H1 (cell line): ENCODE results near the gene LBP. TPM values are rescaled to one million over a fixed set of nuclear protein-coding genes. Genes with fewer than 3 reads are reported as not detected.

ENCODE experiments used
- CTCF ChIA-PET: fragments of 300-600 bp; sonication (Branson Sonifier 250); formaldehyde crosslinking; loops from one replicate; lab custom pipeline; 2021; ENCODE audit not compliant: partially characterized antibody; lab: Charles Lee
- POLR2A ChIA-PET: fragments of 300-600 bp; sonication (Branson Sonifier 250); formaldehyde crosslinking; loops from one replicate; lab custom pipeline; 2021; ENCODE audit warnings: inconsistent platforms; ENCODE audit not compliant: partially characterized antibody; lab: Charles Lee
- DNase-seq, 2 experiments: peaks; one replicate each; pipeline versions ENCODE4 v3.0.0 to v3.0.0-alpha.2; 2010 to 2022; ENCODE audit warnings: low spot score in 2 of 2, low read depth in 1 of 2, mixed read lengths in 1 of 2
- FAIRE-seq: peaks from 2 replicates; lab custom pipeline; 2011; peaks lifted over from hg19 to GRCh38; lab: Jason Lieb, UNC
- H2AFZ ChIP-seq: 2 replicates; pipeline ENCODE4 v1.8.1; 2012; ENCODE audit warnings: low read length, inconsistent platforms
- H2AK5ac ChIP-seq: 2 replicates; pipeline ENCODE4 v1.6.1; 2013; ENCODE audit warnings: low read depth, low read length
- H2BK120ac ChIP-seq: replicated peaks from 2 replicates; pipeline ENCODE3; 2013; ENCODE audit warnings: low read depth, low read length, inconsistent platforms
- H2BK12ac ChIP-seq: 2 replicates; pipeline ENCODE4 v1.6.1; 2013; ENCODE audit warnings: low read depth, low read length
- H2BK15ac ChIP-seq: 2 replicates; pipeline ENCODE4 v1.6.1; 2013; ENCODE audit warnings: low read length
- H2BK20ac ChIP-seq: 2 replicates; pipeline ENCODE4 v1.6.1; 2013; ENCODE audit warnings: low read length
- H2BK5ac ChIP-seq: 2 replicates; pipeline ENCODE4 v1.6.1; 2013; ENCODE audit warnings: low read depth, low read length
- H3K14ac ChIP-seq: 2 replicates; pipeline ENCODE4 v1.6.1; 2013; ENCODE audit warnings: inconsistent platforms; ENCODE audit not compliant: insufficient read length
- H3K18ac ChIP-seq: 2 replicates; pipeline ENCODE4 v1.6.1; 2013; ENCODE audit warnings: low read length; ENCODE audit errors: extremely low read depth
- H3K23ac ChIP-seq: 2 replicates; pipeline ENCODE4 v1.6.1; 2013; ENCODE audit warnings: inconsistent platforms; ENCODE audit not compliant: insufficient read length
- H3K23me2 ChIP-seq: 2 replicates; pipeline ENCODE4 v1.6.1; 2013; ENCODE audit warnings: low read depth, low read length
- H3K27ac ChIP-seq: 2 replicates; pipeline ENCODE4 v1.6.1; 2011; ENCODE audit warnings: low read depth, low read length, inconsistent platforms
- H3K27me3 ChIP-seq, 4 experiments: replicated peaks in 1 of 4; 1 replicate in 1 of 4; 2 replicates in 3 of 4; pipeline versions ENCODE4 v1.6.1 to v1.8.1; 2011 to 2013; ENCODE audit warnings: low read length in 3 of 4, mild to moderate bottlenecking in 3 of 4, inconsistent platforms in 2 of 4, mixed read lengths in 2 of 4, moderate library complexity in 1 of 4; ENCODE audit not compliant: control insufficient read depth in 3 of 4, insufficient read depth in 3 of 4; ENCODE audit errors: extremely low read depth in 1 of 4
- H3K36me3 ChIP-seq, 4 experiments: 2 replicates each; pipeline versions ENCODE4 v1.6.1 to v1.8.1; 2011 to 2013; ENCODE audit warnings: mild to moderate bottlenecking in 4 of 4, low read length in 3 of 4, moderate library complexity in 2 of 4, control low read depth in 1 of 4, inconsistent platforms in 1 of 4; ENCODE audit not compliant: insufficient read depth in 4 of 4, control insufficient read depth in 2 of 4
- H3K4ac ChIP-seq: replicated peaks from 2 replicates; pipeline ENCODE3; 2013; ENCODE audit warnings: low read length, low read depth, mixed read lengths, inconsistent platforms; ENCODE audit not compliant: insufficient read length
- H3K4me1 ChIP-seq, 4 experiments: replicated peaks in 1 of 4; 1 replicate in 1 of 4; 2 replicates in 3 of 4; pipeline versions ENCODE4 v1.6.1 to v1.8.1; 2011 to 2013; ENCODE audit warnings: low read length in 3 of 4, inconsistent platforms in 2 of 4, mixed read lengths in 1 of 4; ENCODE audit not compliant: insufficient read depth in 4 of 4, control insufficient read depth in 3 of 4
- H3K4me2 ChIP-seq, 2 experiments: 2 replicates each; pipeline versions ENCODE4 v1.6.1 to v1.8.1; 2011 to 2013; ENCODE audit warnings: low read depth in 2 of 2, low read length in 2 of 2, control low read depth in 1 of 2, inconsistent platforms in 1 of 2, mild to moderate bottlenecking in 1 of 2; ENCODE audit not compliant: insufficient read depth in 1 of 2
- H3K4me3 ChIP-seq, 4 experiments: fragments of 200-600, 300-600 bp in 1 of 4; sonication (generic), shearing (Covaris generic), sonication (Bioruptor Twin) in 1 of 4; 2 replicates each; pipeline versions ENCODE4 v1.5.1 to v1.8.1; 2011 to 2016; ENCODE audit warnings: low read length in 4 of 4, low read depth in 3 of 4, control low read depth in 2 of 4, inconsistent platforms in 2 of 4, mild to moderate bottlenecking in 2 of 4, mixed read lengths in 1 of 4, moderate library complexity in 1 of 4; ENCODE audit not compliant: insufficient read depth in 2 of 4; ENCODE audit errors: extremely low read depth in 1 of 4
- H3K56ac ChIP-seq: replicated peaks from 2 replicates; pipeline ENCODE3; 2013; ENCODE audit warnings: low read depth, mild to moderate bottlenecking, mixed read lengths, low read length, inconsistent platforms; ENCODE audit not compliant: insufficient read length
- H3K79me1 ChIP-seq: 2 replicates; pipeline ENCODE4 v1.6.1; 2013; ENCODE audit warnings: low read depth, low read length, control low read depth
- H3K79me2 ChIP-seq, 2 experiments: 2 replicates each; pipeline versions ENCODE4 v1.6.1 to v1.8.1; 2012 to 2013; ENCODE audit warnings: low read length in 2 of 2, mild to moderate bottlenecking in 2 of 2, inconsistent platforms in 1 of 2; ENCODE audit not compliant: insufficient read depth in 2 of 2, control insufficient read depth in 1 of 2
- H3K9ac ChIP-seq, 4 experiments: replicated peaks in 1 of 4; 1 replicate in 1 of 4; 2 replicates in 3 of 4; pipeline versions ENCODE4 v1.6.1 to v1.8.1; 2011 to 2013; ENCODE audit warnings: low read depth in 3 of 4, low read length in 3 of 4, control low read depth in 2 of 4, mild to moderate bottlenecking in 2 of 4, moderate library complexity in 2 of 4, inconsistent platforms in 1 of 4; ENCODE audit errors: extremely low read depth in 1 of 4
- H3K9me3 ChIP-seq, 2 experiments: 2 replicates each; pipeline versions ENCODE4 v1.6.1 to v1.8.1; 2012 to 2013; ENCODE audit warnings: mild to moderate bottlenecking in 2 of 2, moderate library complexity in 2 of 2, control low read depth in 1 of 2, inconsistent platforms in 1 of 2, low read depth in 1 of 2, low read length in 1 of 2, mixed read lengths in 1 of 2; ENCODE audit not compliant: insufficient read depth in 2 of 2
- H4K20me1 ChIP-seq, 2 experiments: replicated peaks in 1 of 2; 2 replicates each; pipeline versions ENCODE3 to v1.8.1; 2011 to 2013; ENCODE audit warnings: inconsistent platforms in 2 of 2, low read length in 2 of 2, mild to moderate bottlenecking in 1 of 2; ENCODE audit not compliant: insufficient read depth in 2 of 2, control insufficient read depth in 1 of 2
- H4K5ac ChIP-seq: 2 replicates; pipeline ENCODE4 v1.6.1; 2013; ENCODE audit warnings: low read length, low read depth, mixed read lengths, inconsistent platforms; ENCODE audit not compliant: insufficient read length
- H4K8ac ChIP-seq: 2 replicates; pipeline ENCODE4 v1.8.0; 2013; ENCODE audit warnings: mild to moderate bottlenecking, moderate library complexity, low read length, inconsistent platforms; ENCODE audit not compliant: insufficient read depth; ENCODE audit errors: extremely low read depth
- H4K91ac ChIP-seq: replicated peaks from 2 replicates; pipeline ENCODE3; 2013; ENCODE audit warnings: low read length, mixed read lengths, inconsistent platforms; ENCODE audit not compliant: insufficient read length
- BCL11A ChIP-seq, 2 experiments: IDR thresholded peaks; one replicate each; pipeline ENCODE4 v1.6.1; 2011; ENCODE audit warnings: low read depth in 2 of 2, low read length in 2 of 2, mild to moderate bottlenecking in 2 of 2
- CREB1 ChIP-seq: IDR thresholded peaks from 2 replicates; pipeline ENCODE4 v1.6.1; 2012; ENCODE audit warnings: inconsistent platforms
- CTCF ChIP-seq, 3 experiments: IDR thresholded peaks; 1 replicate in 2 of 3; 2 replicates in 1 of 3; pipeline versions ENCODE4 v1.5.1 to v1.6.1; 2011; ENCODE audit warnings: low read length in 3 of 3, mild to moderate bottlenecking in 3 of 3, inconsistent platforms in 2 of 3, low read depth in 1 of 3, moderate library complexity in 1 of 3; ENCODE audit not compliant: insufficient read depth in 1 of 3; ENCODE audit errors: control extremely low read depth in 1 of 3
- E2F6 ChIP-seq: IDR thresholded peaks from 2 replicates; pipeline ENCODE4 v1.6.1; 2012; ENCODE audit warnings: inconsistent platforms
- EP300 ChIP-seq, 2 experiments: IDR thresholded peaks; 1 replicate in 1 of 2; 2 replicates in 1 of 2; pipeline ENCODE4 v1.6.1; 2011 to 2012; ENCODE audit warnings: low read depth in 2 of 2, low read length in 2 of 2, mild to moderate bottlenecking in 2 of 2, borderline replicate concordance in 1 of 2, inconsistent platforms in 1 of 2, moderate library complexity in 1 of 2
- FOSL1 ChIP-seq: IDR thresholded peaks from 2 replicates; pipeline ENCODE4 v1.6.1; 2011; ENCODE audit warnings: mild to moderate bottlenecking, low read depth, low read length, moderate library complexity; ENCODE audit not compliant: insufficient read depth
- HDAC6 ChIP-seq: IDR thresholded peaks from one replicate; pipeline ENCODE4 v1.7.1; 2012; ENCODE audit warnings: low read depth, mild to moderate bottlenecking, inconsistent platforms, low read length, moderate library complexity
- KDM4A ChIP-seq: IDR thresholded peaks from one replicate; pipeline ENCODE4 v1.7.1; 2012; ENCODE audit warnings: low read depth, mild to moderate bottlenecking, moderate library complexity, low read length, inconsistent platforms; ENCODE audit not compliant: severe bottlenecking
- SRF ChIP-seq: IDR thresholded peaks from 2 replicates; pipeline ENCODE4 v1.6.1; 2011; ENCODE audit warnings: mild to moderate bottlenecking, low read depth, low read length, moderate library complexity
- SUZ12 ChIP-seq: fragments of 200-600 bp; sonication (generic); IDR thresholded peaks from 2 replicates; pipeline ENCODE4 v1.6.1; 2012; ENCODE audit warnings: mild to moderate bottlenecking, inconsistent platforms, low read length, moderate library complexity, mixed read lengths
- YY1 ChIP-seq: IDR thresholded peaks from 2 replicates; pipeline ENCODE4 v1.6.1; 2011; ENCODE audit warnings: low read depth, mild to moderate bottlenecking, low read length
- WGBS, 2 experiments: shearing (Covaris generic) in 1 of 2; methylation state at CpG; one replicate each; pipeline versions ENCODE4 v1.1.6 to v1.1.7; 2013 to 2015; ENCODE audit warnings: low lambda C conversion rate in 2 of 2, mixed read lengths in 2 of 2, inconsistent platforms in 1 of 2, low coverage in 1 of 2, missing lambda C conversion rate in 1 of 2; ENCODE audit not compliant: insufficient replicate concordance in 2 of 2, insufficient coverage in 1 of 2, insufficient read length in 1 of 2; ENCODE audit errors: extremely low coverage in 1 of 2, missing lambda C conversion rate in 1 of 2; 5-methylcytosine and 5-hydroxymethylcytosine counted together
- polyA plus RNA-seq, 7 experiments: library from polyadenylated mRNA; depleted of rRNA in 3 of 7; stranded (reverse) in 5 of 7; unstranded in 2 of 7; fragments of >200 nt in 5 of 7; fragments of 200-250 nt in 2 of 7; gene quantifications; 1 replicate in 5 of 7; 2 replicates in 1 of 7; 4 replicates in 1 of 7; pipeline versions ENCODE4 v1.2.1 to v1.2.3, GENCODE V29; 2011 to 2013; ENCODE audit warnings: missing spikeins in 2 of 7, mixed read lengths in 2 of 7
- total RNA-seq: library from RNA; stranded (reverse); fragmentation: NEBNext Ultra II Directional; extraction: Animal tissue kit (Norgen Biotek cat#: 25700); gene quantifications from 2 replicates; pipeline ENCODE4 v1.2.1, GENCODE V29; 2021

Gene LBP
- total and polyA plus RNA-seq, 2 of the 8 experiments (the other 6 are each of a cell fraction or from before 2014, with no cell fraction given): 0.60 to 0.63 TPM

- FAIRE-seq (no peak), DNase-seq (no peak)
- Histone ChIP-seq H3K79me1 (no peaks in the 10 kb centered on the region), H3K4me1 (no peaks in the 10 kb centered on the region), H4K5ac (no peak overlapping the region), H3K56ac (no peak overlapping the region), H3K9ac (no peak overlapping the region), H3K36me3 (no peaks in the 10 kb centered on the region), H3K18ac (no peak overlapping the region), H3K4me3 (no peak overlapping the region), H3K23me2 (no peaks in the 10 kb centered on the region), H3K27me3 (no peaks in the 10 kb centered on the region), H4K20me1 (no peaks in the 10 kb centered on the region), H2BK12ac (0 out of 2 replicates have a peak overlapping the region, but pooled peaks have one; percentile 13), H3K79me2 (no peaks in the 10 kb centered on the region), H2AK5ac (no peak overlapping the region), H3K9me3 (peaks cover 6 to 15% of the 10 kb centered on the region in 2 experiments; a peak in 2 of 4 replicates), H3K4ac (no peak overlapping the region), H2AFZ (no peak overlapping the region), H4K91ac (no peak overlapping the region), H4K8ac (no peak overlapping the region), H3K4me2 (no peak overlapping the region), H2BK15ac (no peak overlapping the region), H2BK20ac (no peak overlapping the region), H3K23ac (no peak overlapping the region), H3K27ac (no peak overlapping the region), H2BK5ac (no peak overlapping the region), H2BK120ac (no peak overlapping the region), H3K14ac (no peak overlapping the region)
- WGBS, 2 experiments: 89% methylated on average over 8 of the region's 8 CpGs; no CpG with 5 or more reads in 1 of the 2 experiments
- ChIA-PET POLR2A (interaction anchor here (1.7 kb wide), 1 partner anchor 17 kb away, joined by 4 read pairs; no protein-coding TSS in a partner anchor), CTCF (interaction anchor here (1.3 to 16.7 kb wide), 4 partner anchors 8 to 65 kb away, joined by 3 to 231 read pairs (median 16); no protein-coding TSS in a partner anchor)
- TF ChIP-seq CREB1 (no peak), FOSL1 (no peak), EP300 (IDR thresholded peaks at IDR 0.05; ENCODE audit: borderline replicate concordance in 1 of 2, low read depth in 2 of 2, low read length in 2 of 2) (no peak), SUZ12 (no peak), HDAC6 (no peak), SRF (no peak), BCL11A (IDR thresholded peaks at IDR 0.05; ENCODE audit: low read depth in 2 of 2, low read length in 2 of 2) (no peak), YY1 (no peak), E2F6 (no peak), KDM4A (no peak), CTCF (IDR thresholded peaks at IDR 0.05; ENCODE audit: control extremely low read depth in 1 of 3, insufficient read depth in 1 of 3, low read depth in 1 of 3, low read length in 3 of 3) (no peak)
These were observed 56.5 kb downstream of the LBP start for GRCh38 chr20:38402816-38403215.
